SK-N-SH (cell line): ENCODE measurements around the gene GNAI3. TPM values are rescaled to one million over a fixed set of nuclear protein-coding genes. Genes with fewer than 3 reads are reported as not detected.

Experiments used
- CTCF ChIA-PET: fragments of 300-600, 350-600 bp; formaldehyde crosslinking; extraction: SDS; loops from one replicate; lab custom pipeline; 2021; lab: Yijun Ruan, JAX
- POLR2A ChIA-PET: fragments of 350-600 bp; sonication (Branson Sonifier 250); formaldehyde crosslinking; extraction: SDS; loops from one replicate; lab custom pipeline; 2020; ENCODE audit warnings: antibody characterized with exemption, inconsistent platforms; lab: Yijun Ruan, JAX
- DNase-seq: peaks from one replicate; pipeline ENCODE4 v3.0.0; 2012
- H2AFZ ChIP-seq: fragments of 200-600 bp; sonication (generic); 2 replicates; pipeline ENCODE4 v1.8.1; 2016; ENCODE audit warnings: antibody characterized with exemption, mild to moderate bottlenecking, low read depth
- H3F3A ChIP-seq: fragments of 200-600 bp; sonication (generic); replicated peaks from 2 replicates; pipeline ENCODE3; 2016; ENCODE audit warnings: antibody characterized with exemption, mild to moderate bottlenecking; ENCODE audit not compliant: insufficient read depth
- H3K27ac ChIP-seq, 2 experiments: fragments of 200-500 bp in 1 of 2; fragments of 200-600 bp in 1 of 2; sonication (Bioruptor generic) in 1 of 2; sonication (generic), shearing (Covaris generic) in 1 of 2; 2 replicates each; pipeline versions ENCODE4 v1.5.1 to v1.6.1; 2014 to 2016; ENCODE audit warnings: low read depth in 2 of 2, inconsistent platforms in 1 of 2, low read length in 1 of 2, mild to moderate bottlenecking in 1 of 2, mixed read lengths in 1 of 2
- H3K27me3 ChIP-seq: fragments of 200-600 bp; sonication (generic), shearing (Covaris generic); 2 replicates; pipeline ENCODE4 v1.6.1; 2016; ENCODE audit warnings: mixed run types; ENCODE audit not compliant: insufficient read depth
- H3K36me3 ChIP-seq, 2 experiments: fragments of 200-500 bp in 1 of 2; fragments of 200-600 bp in 1 of 2; sonication (Bioruptor generic) in 1 of 2; sonication (generic) in 1 of 2; replicated peaks in 1 of 2; 2 replicates each; pipeline versions ENCODE3 to v1.5.1; 2014 to 2016; ENCODE audit warnings: low read length in 1 of 2, mild to moderate bottlenecking in 1 of 2; ENCODE audit not compliant: insufficient read depth in 2 of 2, control insufficient read depth in 1 of 2
- H3K4me1 ChIP-seq, 2 experiments: fragments of 200-500 bp in 1 of 2; fragments of 200-600 bp in 1 of 2; sonication (Bioruptor generic) in 1 of 2; sonication (generic), shearing (Covaris generic) in 1 of 2; 2 replicates each; pipeline versions ENCODE4 v1.5.1 to v1.6.1; 2014 to 2016; ENCODE audit warnings: low read depth in 1 of 2, low read length in 1 of 2, mixed run types in 1 of 2; ENCODE audit not compliant: insufficient read depth in 2 of 2, control insufficient read depth in 1 of 2
- H3K4me2 ChIP-seq: fragments of 200-600 bp; sonication (generic), shearing (Covaris generic); 2 replicates; pipeline ENCODE4 v1.6.1; 2017; ENCODE audit warnings: mixed run types
- H3K4me3 ChIP-seq, 2 experiments: fragments of 200-500 bp in 1 of 2; fragments of 200-600 bp in 1 of 2; sonication (Bioruptor generic) in 1 of 2; sonication (generic), shearing (Covaris generic) in 1 of 2; 2 replicates each; pipeline versions ENCODE4 v1.5.1 to v1.8.1; 2014 to 2016; ENCODE audit warnings: low read depth in 2 of 2, inconsistent platforms in 1 of 2, low read length in 1 of 2, mild to moderate bottlenecking in 1 of 2, mixed read lengths in 1 of 2, moderate library complexity in 1 of 2
- H3K79me2 ChIP-seq: fragments of 200-600 bp; sonication (generic); 2 replicates; pipeline ENCODE4 v1.8.1; 2017; ENCODE audit warnings: mild to moderate bottlenecking; ENCODE audit not compliant: insufficient read depth
- H3K9ac ChIP-seq: fragments of 200-600 bp; sonication (generic); 2 replicates; pipeline ENCODE4 v1.6.1; 2017; ENCODE audit warnings: mixed run types
- H3K9me2 ChIP-seq: fragments of 200-600 bp; sonication (generic); 2 replicates; pipeline ENCODE4 v1.6.1; 2017; ENCODE audit warnings: mixed run types
- H3K9me3 ChIP-seq: fragments of 200-600 bp; sonication (generic); 2 replicates; pipeline ENCODE4 v1.6.1; 2017; ENCODE audit warnings: mixed run types, mild to moderate bottlenecking, moderate library complexity
- H4K20me1 ChIP-seq: fragments of 200-600 bp; sonication (generic); 2 replicates; pipeline ENCODE4 v1.6.1; 2017; ENCODE audit warnings: mild to moderate bottlenecking, mixed run types; ENCODE audit not compliant: insufficient read depth
- CHD2 ChIP-seq: fragments of 150-350 bp; IDR thresholded peaks from 2 replicates; pipeline ENCODE4 v1.6.1; 2018; ENCODE audit warnings: low read length; ENCODE audit not compliant: partially characterized antibody
- EZH2phosphoT487 ChIP-seq: fragments of 200-600 bp; sonication (generic); IDR thresholded peaks from 2 replicates; pipeline ENCODE4 v1.6.1; 2017; ENCODE audit warnings: low read depth, mixed run types, mild to moderate bottlenecking, antibody characterized with exemption, moderate library complexity, borderline replicate concordance
- FOSL2 ChIP-seq: IDR thresholded peaks from 2 replicates; pipeline ENCODE4 v1.4.0; 2012; ENCODE audit warnings: low read depth, mild to moderate bottlenecking, moderate library complexity, borderline replicate concordance
- FOXJ3 ChIP-seq: sonication (generic); formaldehyde crosslinking; IDR thresholded peaks from 2 replicates; pipeline ENCODE4 v1.5.1; 2020; ENCODE audit warnings: mild to moderate bottlenecking, missing genetic modification reagents
- FOXM1 ChIP-seq: IDR thresholded peaks from 2 replicates; pipeline ENCODE4 v1.4.0; 2012; ENCODE audit warnings: low read depth, mild to moderate bottlenecking
- GATA2 ChIP-seq: sonication (generic); formaldehyde crosslinking; IDR thresholded peaks from 2 replicates; pipeline ENCODE4 v1.5.0; 2020; ENCODE audit warnings: mild to moderate bottlenecking, missing genetic modification reagents
- JUND ChIP-seq: IDR thresholded peaks from 2 replicates; pipeline ENCODE4 v1.4.0; 2012
- MEF2A ChIP-seq: IDR thresholded peaks from 2 replicates; pipeline ENCODE4 v1.4.0; 2012; ENCODE audit warnings: low read depth, borderline replicate concordance
- NRF1 ChIP-seq: IDR thresholded peaks from 2 replicates; pipeline ENCODE4 v1.6.1; 2012; ENCODE audit warnings: low read depth, mild to moderate bottlenecking, low read length
- POLR2AphosphoS5 ChIP-seq: IDR thresholded peaks from 2 replicates; pipeline ENCODE4 v1.6.1; 2012; ENCODE audit warnings: low read depth, low read length
- RCOR1 ChIP-seq: fragments of 150-350 bp; IDR thresholded peaks from 2 replicates; pipeline ENCODE4 v1.6.1; 2017; ENCODE audit warnings: antibody characterized with exemption, low read length
- RFX5 ChIP-seq: IDR thresholded peaks from 2 replicates; pipeline ENCODE4 v1.6.1; 2012; ENCODE audit warnings: mild to moderate bottlenecking, improper control_type of control experiment, low read length
- RXRA ChIP-seq: IDR thresholded peaks from 2 replicates; pipeline ENCODE4 v1.4.0; 2012; ENCODE audit warnings: low read depth, mild to moderate bottlenecking, borderline replicate concordance
- SIN3A ChIP-seq: IDR thresholded peaks from 2 replicates; pipeline ENCODE4 v1.6.1; 2012; ENCODE audit warnings: low read depth, mild to moderate bottlenecking, low read length, moderate library complexity, borderline replicate concordance
- SMC3 ChIP-seq: IDR thresholded peaks from 2 replicates; pipeline ENCODE4 v1.6.1; 2012; ENCODE audit warnings: low read depth, low read length, improper control_type of control experiment
- TAF1 ChIP-seq: IDR thresholded peaks from 2 replicates; pipeline ENCODE4 v1.6.1; 2012; ENCODE audit warnings: low read depth, mild to moderate bottlenecking, low read length, moderate library complexity, borderline replicate concordance
- YY1 ChIP-seq: IDR thresholded peaks from 2 replicates; pipeline ENCODE4 v1.4.0; 2012; ENCODE audit warnings: low read depth, mild to moderate bottlenecking
- WGBS: methylation state at CpG from one replicate; pipeline ENCODE4 v1.1.6; 2017; ENCODE audit warnings: low lambda C conversion rate; 5-methylcytosine and 5-hydroxymethylcytosine counted together
- polyA plus RNA-seq, 3 experiments: library from polyadenylated mRNA; depleted of rRNA; stranded (reverse); fragments of >200 nt; gene quantifications; 2 replicates each; pipeline ENCODE4 v1.2.3, GENCODE V29; 2012
- TF ChIP-seq, protein P1 (sequence below): IDR thresholded peaks from 2 replicates; pipeline ENCODE4 v1.4.0; 2012; ENCODE audit warnings: low read depth, borderline replicate concordance
- TF ChIP-seq, protein P2 (sequence below): fragments of 200-600 bp; sonication (generic); IDR thresholded peaks from 2 replicates; pipeline ENCODE4 v1.6.1; 2017; ENCODE audit warnings: antibody characterized with exemption, mild to moderate bottlenecking, moderate library complexity
- TF ChIP-seq, protein P3 (sequence below): IDR thresholded peaks from 2 replicates; pipeline ENCODE4 v1.6.1; 2012; ENCODE audit warnings: mild to moderate bottlenecking, low read depth, low read length, moderate library complexity
- TF ChIP-seq, protein P4 (sequence below): IDR thresholded peaks from 2 replicates; pipeline ENCODE4; 2012
- TF ChIP-seq, protein P5 (sequence below): fragments of 150-350 bp; IDR thresholded peaks from 2 replicates; pipeline ENCODE4 v1.6.1; 2016; ENCODE audit warnings: mild to moderate bottlenecking, low read depth, low read length

GNAI3 gene
- 4.0 and 4.8 TPM in 2 replicates for polyA plus RNA-seq (2012; rRNA removed)
- 6.5 and 7.4 TPM in 2 replicates for polyA plus RNA-seq (2012; cell fraction: cytosol; rRNA removed)
- 1.5 and 3.3 TPM in 2 replicates for polyA plus RNA-seq (2012; cell fraction: nucleus; rRNA removed)

DNA sequence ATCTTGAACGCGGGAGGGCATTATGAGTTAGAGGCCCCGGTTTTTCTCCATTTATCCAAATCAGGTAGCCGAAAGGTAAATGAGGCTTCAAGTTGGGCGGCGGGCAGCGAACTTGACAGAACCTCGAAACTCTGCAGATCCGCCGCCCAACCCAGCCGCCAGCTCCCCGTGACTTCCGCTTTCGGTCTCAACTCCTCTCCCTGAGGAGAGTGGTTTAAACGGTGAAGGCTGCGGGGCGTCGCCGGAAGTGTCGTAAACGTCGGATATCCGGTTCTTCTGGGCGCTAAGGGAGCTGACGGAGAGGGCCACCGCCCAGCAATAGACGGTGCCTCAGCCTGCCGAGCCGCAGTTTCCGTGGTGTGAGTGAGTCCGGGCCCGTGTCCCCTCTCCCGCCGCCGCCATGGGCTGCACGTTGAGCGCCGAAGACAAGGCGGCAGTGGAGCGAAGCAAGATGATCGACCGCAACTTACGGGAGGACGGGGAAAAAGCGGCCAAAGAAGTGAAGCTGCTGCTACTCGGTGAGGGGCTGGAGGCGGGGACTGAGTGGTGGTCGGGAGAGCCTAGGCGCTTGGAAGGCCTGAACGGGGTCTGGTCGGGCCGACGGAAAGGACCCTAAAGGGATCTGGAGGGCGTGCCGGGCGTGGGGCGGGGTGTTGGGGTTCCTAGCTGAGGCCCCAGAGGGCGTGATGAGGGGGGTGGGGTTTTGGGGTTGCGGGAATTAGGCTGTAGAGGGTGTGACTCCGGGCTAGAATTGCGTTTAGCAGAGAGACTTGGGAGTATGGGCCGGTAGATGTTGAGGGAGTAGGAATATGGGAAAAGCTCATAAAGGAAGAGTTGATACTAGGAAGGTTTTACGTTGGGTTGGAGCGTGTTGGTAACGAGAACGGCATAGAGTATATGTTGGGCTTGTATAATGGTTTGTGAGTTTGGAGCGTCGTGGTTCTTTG, at the start of gene GNAI3:
TSS of gene GNAI3 (plus strand) at position 295 of the 947 bp plus-strand sequence. CDS start at position 401, 106 bp downstream.
- H3K4me2 ChIP-seq = peak within 1 kb of the TSS; percentile 80
- H3K27ac ChIP-seq = peak within 1 kb of the TSS; percentile 88 to 93
- peaks cover 46% of the 10 kb centered on the region for H4K20me1 ChIP-seq
- H3F3A ChIP-seq = peaks cover 4% of the 10 kb centered on the region
- H2AFZ ChIP-seq = peak within 1 kb of the TSS; percentile 89
- no peaks in the 10 kb centered on the region for H3K9me2 ChIP-seq
- peak; percentile 90 for DNase-seq
- peaks cover 66% of the 10 kb centered on the region for H3K79me2 ChIP-seq
- peaks cover 3 to 20% of the 10 kb centered on the region in 2 experiments; a peak in 3 of 4 replicates for H3K4me1 ChIP-seq
- WGBS = 1% methylated on average over 51 of the region's 68 CpGs
- POLR2A ChIA-PET = interaction anchor here (0.6 to 2.7 kb wide), 22 partner anchors 12 to 665 kb away, joined by 3 to 44 read pairs (median 4); partner anchors contain the start of genes AHCYL1, AMPD2, GNAT2 and GSTM4
- CTCF ChIA-PET = interaction anchor here (0.6 to 4.7 kb wide), 28 partner anchors 13 to 912 kb away, joined by 3 to 60 read pairs (median 4); partner anchors contain the start of genes AHCYL1, ATXN7L2 and CYB561D1
- H3K9ac ChIP-seq = peak within 1 kb of the TSS; percentile 93
- H3K4me3 ChIP-seq = peak within 1 kb of the TSS; percentile 80 to 88
- H3K36me3 ChIP-seq = peaks cover 0 to 3% of the 10 kb centered on the region in 2 experiments
- H3K9me3 ChIP-seq = no peaks in the 10 kb centered on the region
- no peaks in the 10 kb centered on the region for H3K27me3 ChIP-seq
- TF ChIP-seq, protein P1, sequence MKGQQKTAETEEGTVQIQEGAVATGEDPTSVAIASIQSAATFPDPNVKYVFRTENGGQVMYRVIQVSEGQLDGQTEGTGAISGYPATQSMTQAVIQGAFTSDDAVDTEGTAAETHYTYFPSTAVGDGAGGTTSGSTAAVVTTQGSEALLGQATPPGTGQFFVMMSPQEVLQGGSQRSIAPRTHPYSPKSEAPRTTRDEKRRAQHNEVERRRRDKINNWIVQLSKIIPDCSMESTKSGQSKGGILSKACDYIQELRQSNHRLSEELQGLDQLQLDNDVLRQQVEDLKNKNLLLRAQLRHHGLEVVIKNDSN = peak; percentile 75
- TF ChIP-seq FOXJ3 (CRISPR knock-in tag) (no peak; the same call in 1 of the 2 replicates), RXRA (no peak), POLR2AphosphoS5 (peak; percentile 98), TAF1 (peak; percentile 96), FOXM1 (no peak), EZH2phosphoT487 (no peak), FOSL2 (no peak), NRF1 (no peak), RCOR1 (no peak), CHD2 (no peak), MEF2A (no peak), GATA2 (CRISPR knock-in tag) (0 out of 2 replicates have a peak, but pooled peaks have one; percentile 6), SIN3A (0 out of 2 replicates have a peak, but pooled peaks have one; percentile 64), RFX5 (peak; percentile 58; the same call in 1 of the 2 replicates), YY1 (peak; percentile 54; the same call in 1 of the 2 replicates), SMC3 (peak; percentile 24; the same call in 1 of the 2 replicates), JUND (no peak)
- TF ChIP-seq, protein P2, sequence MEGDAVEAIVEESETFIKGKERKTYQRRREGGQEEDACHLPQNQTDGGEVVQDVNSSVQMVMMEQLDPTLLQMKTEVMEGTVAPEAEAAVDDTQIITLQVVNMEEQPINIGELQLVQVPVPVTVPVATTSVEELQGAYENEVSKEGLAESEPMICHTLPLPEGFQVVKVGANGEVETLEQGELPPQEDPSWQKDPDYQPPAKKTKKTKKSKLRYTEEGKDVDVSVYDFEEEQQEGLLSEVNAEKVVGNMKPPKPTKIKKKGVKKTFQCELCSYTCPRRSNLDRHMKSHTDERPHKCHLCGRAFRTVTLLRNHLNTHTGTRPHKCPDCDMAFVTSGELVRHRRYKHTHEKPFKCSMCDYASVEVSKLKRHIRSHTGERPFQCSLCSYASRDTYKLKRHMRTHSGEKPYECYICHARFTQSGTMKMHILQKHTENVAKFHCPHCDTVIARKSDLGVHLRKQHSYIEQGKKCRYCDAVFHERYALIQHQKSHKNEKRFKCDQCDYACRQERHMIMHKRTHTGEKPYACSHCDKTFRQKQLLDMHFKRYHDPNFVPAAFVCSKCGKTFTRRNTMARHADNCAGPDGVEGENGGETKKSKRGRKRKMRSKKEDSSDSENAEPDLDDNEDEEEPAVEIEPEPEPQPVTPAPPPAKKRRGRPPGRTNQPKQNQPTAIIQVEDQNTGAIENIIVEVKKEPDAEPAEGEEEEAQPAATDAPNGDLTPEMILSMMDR = no peak
- TF ChIP-seq, protein P3, sequence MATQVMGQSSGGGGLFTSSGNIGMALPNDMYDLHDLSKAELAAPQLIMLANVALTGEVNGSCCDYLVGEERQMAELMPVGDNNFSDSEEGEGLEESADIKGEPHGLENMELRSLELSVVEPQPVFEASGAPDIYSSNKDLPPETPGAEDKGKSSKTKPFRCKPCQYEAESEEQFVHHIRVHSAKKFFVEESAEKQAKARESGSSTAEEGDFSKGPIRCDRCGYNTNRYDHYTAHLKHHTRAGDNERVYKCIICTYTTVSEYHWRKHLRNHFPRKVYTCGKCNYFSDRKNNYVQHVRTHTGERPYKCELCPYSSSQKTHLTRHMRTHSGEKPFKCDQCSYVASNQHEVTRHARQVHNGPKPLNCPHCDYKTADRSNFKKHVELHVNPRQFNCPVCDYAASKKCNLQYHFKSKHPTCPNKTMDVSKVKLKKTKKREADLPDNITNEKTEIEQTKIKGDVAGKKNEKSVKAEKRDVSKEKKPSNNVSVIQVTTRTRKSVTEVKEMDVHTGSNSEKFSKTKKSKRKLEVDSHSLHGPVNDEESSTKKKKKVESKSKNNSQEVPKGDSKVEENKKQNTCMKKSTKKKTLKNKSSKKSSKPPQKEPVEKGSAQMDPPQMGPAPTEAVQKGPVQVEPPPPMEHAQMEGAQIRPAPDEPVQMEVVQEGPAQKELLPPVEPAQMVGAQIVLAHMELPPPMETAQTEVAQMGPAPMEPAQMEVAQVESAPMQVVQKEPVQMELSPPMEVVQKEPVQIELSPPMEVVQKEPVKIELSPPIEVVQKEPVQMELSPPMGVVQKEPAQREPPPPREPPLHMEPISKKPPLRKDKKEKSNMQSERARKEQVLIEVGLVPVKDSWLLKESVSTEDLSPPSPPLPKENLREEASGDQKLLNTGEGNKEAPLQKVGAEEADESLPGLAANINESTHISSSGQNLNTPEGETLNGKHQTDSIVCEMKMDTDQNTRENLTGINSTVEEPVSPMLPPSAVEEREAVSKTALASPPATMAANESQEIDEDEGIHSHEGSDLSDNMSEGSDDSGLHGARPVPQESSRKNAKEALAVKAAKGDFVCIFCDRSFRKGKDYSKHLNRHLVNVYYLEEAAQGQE = peak; percentile 52; the same call in 1 of the 2 replicates
- TF ChIP-seq, protein P4, sequence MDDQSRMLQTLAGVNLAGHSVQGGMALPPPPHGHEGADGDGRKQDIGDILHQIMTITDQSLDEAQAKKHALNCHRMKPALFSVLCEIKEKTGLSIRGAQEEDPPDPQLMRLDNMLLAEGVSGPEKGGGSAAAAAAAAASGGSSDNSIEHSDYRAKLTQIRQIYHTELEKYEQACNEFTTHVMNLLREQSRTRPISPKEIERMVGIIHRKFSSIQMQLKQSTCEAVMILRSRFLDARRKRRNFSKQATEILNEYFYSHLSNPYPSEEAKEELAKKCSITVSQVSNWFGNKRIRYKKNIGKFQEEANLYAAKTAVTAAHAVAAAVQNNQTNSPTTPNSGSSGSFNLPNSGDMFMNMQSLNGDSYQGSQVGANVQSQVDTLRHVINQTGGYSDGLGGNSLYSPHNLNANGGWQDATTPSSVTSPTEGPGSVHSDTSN = no peak
- TF ChIP-seq, protein P5, sequence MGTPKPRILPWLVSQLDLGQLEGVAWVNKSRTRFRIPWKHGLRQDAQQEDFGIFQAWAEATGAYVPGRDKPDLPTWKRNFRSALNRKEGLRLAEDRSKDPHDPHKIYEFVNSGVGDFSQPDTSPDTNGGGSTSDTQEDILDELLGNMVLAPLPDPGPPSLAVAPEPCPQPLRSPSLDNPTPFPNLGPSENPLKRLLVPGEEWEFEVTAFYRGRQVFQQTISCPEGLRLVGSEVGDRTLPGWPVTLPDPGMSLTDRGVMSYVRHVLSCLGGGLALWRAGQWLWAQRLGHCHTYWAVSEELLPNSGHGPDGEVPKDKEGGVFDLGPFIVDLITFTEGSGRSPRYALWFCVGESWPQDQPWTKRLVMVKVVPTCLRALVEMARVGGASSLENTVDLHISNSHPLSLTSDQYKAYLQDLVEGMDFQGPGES = no peak
